H4 (cell line): ENCODE measurements around the gene KRT15. TPM values are rescaled to one million over a fixed set of nuclear protein-coding genes. Genes with fewer than 3 reads are reported as not detected.
A peak's percentile ranks its signal among the peaks of the same experiment; 100 is the strongest.

ENCODE experiments used
- DNase-seq: peaks from one replicate; pipeline ENCODE4 v3.0.0-alpha.2; 2015; ENCODE audit warnings: low spot score
- total RNA-seq: library from RNA; depleted of rRNA; stranded (reverse); fragments of >200 nt; shearing (Covaris generic); gene quantifications from 2 replicates; pipeline ENCODE4 v1.2.3, GENCODE V29; 2014

Gene KRT15
- total RNA-seq, 1 experiment from 2014 or later: 0.35 TPM

GRCh38 chr17:41527063-41528023, 8.7 kb upstream of the KRT15 start:
- no peak for DNase-seq

GRCh38 chr17:41524261-41524660, 5.6 kb upstream of the KRT15 start:
- DNase-seq: no peak

GRCh38 chr17:41523787-41524186, 5.1 kb upstream of the KRT15 start:
- no peak for DNase-seq

- DNase-seq: no peak
Measured at GRCh38 chr17:41523225-41523593, 4.5 kb upstream of the KRT15 start.

- no peak for DNase-seq
Measured at GRCh38 chr17:41522301-41523224, 3.9 kb upstream of the KRT15 start.

- DNase-seq: peak; percentile 88
Measured at GRCh38 chr17:41521574-41522261, 3.0 kb upstream of the KRT15 start.

- DNase-seq: no peak
Measured at GRCh38 chr17:41520821-41521521, 2.3 kb upstream of the KRT15 start.

GRCh38 chr17:41519501-41520224, 973 bp upstream of the KRT15 start:
- DNase-seq: no peak

- no peak for DNase-seq
Measured at GRCh38 chr17:41518031-41518430, 659 bp downstream of the KRT15 start.

GRCh38 chr17:41516830-41517283, 1.8 kb downstream of the KRT15 start:
- DNase-seq: no peak

GRCh38 chr17:41516147-41516829, 2.4 kb downstream of the KRT15 start:
- DNase-seq: no peak

- DNase-seq: no peak
Measured at GRCh38 chr17:41513168-41513547, 5.5 kb downstream of the KRT15 start.

GRCh38 chr17:41512546-41513167, 6.0 kb downstream of the KRT15 start:
- no peak for DNase-seq

- DNase-seq: no peak
Measured at GRCh38 chr17:41511716-41512115, 7.0 kb downstream of the KRT15 start.

GRCh38 chr17:41511116-41511515, 7.6 kb downstream of the KRT15 start:
- DNase-seq: no peak

GRCh38 chr17:41510251-41511065, 8.2 kb downstream of the KRT15 start:
- DNase-seq: no peak

GRCh38 chr17:41507315-41507880, 11.3 kb downstream of the KRT15 start:
- no peak for DNase-seq
